OCI-LY3 (cell line): ENCODE results near the gene GID4.

Experiments used
- H2AFZ ChIP-seq: fragments of 200-600, 300-600 bp; shearing (Covaris generic); 2 replicates; pipeline ENCODE4 v1.6.0; 2014; ENCODE audit warnings: antibody characterized with exemption, low read depth, low read length
- H3K27ac ChIP-seq: fragments of 200-600, 300-600 bp; sonication (generic); 2 replicates; pipeline ENCODE4 v1.5.1; 2014; ENCODE audit warnings: mild to moderate bottlenecking, low read length, moderate library complexity, mixed read lengths
- H3K27me3 ChIP-seq: fragments of 200-600, 300-600 bp; sonication (generic); 2 replicates; pipeline ENCODE4 v1.6.1; 2014; ENCODE audit warnings: low read depth, low read length, mixed read lengths
- H3K36me3 ChIP-seq: fragments of 200-600, 300-600 bp; sonication (generic); replicated peaks from 2 replicates; pipeline ENCODE3; 2014; ENCODE audit warnings: low read depth, low read length, mixed read lengths
- H3K4me1 ChIP-seq: fragments of 300-600, 200-600 bp; sonication (generic); 2 replicates; pipeline ENCODE4 v1.6.1; 2014; ENCODE audit warnings: low read length, mixed read lengths
- H3K4me2 ChIP-seq: fragments of 200-600, 300-600 bp; sonication (generic); 2 replicates; pipeline ENCODE4 v1.6.1; 2014; ENCODE audit warnings: low read length, mixed read lengths
- H3K4me3 ChIP-seq: fragments of 300-600, 200-600 bp; sonication (generic); 2 replicates; pipeline ENCODE4 v1.5.1; 2014; ENCODE audit warnings: antibody characterized with exemption, mild to moderate bottlenecking, low read length, moderate library complexity
- H3K79me2 ChIP-seq: fragments of 300-600, 200-600 bp; shearing (Covaris generic); 2 replicates; pipeline ENCODE4 v1.6.1; 2014; ENCODE audit warnings: mild to moderate bottlenecking, low read length, mixed read lengths
- H3K9ac ChIP-seq: fragments of 300-600, 200-600 bp; shearing (Covaris generic); 2 replicates; pipeline ENCODE4 v1.6.0; 2014; ENCODE audit warnings: mild to moderate bottlenecking, low read length, moderate library complexity
- H3K9me3 ChIP-seq: fragments of 200-600, 300-600 bp; shearing (Covaris generic); 2 replicates; pipeline ENCODE4 v1.6.1; 2014; ENCODE audit warnings: low read length, mixed read lengths; ENCODE audit not compliant: insufficient read depth
- H4K20me1 ChIP-seq: fragments of 200-600, 300-600 bp; sonication (generic); 2 replicates; pipeline ENCODE4 v1.6.1; 2016; ENCODE audit warnings: low read length, mixed read lengths; ENCODE audit not compliant: insufficient read depth
- EZH2phosphoT487 ChIP-seq: fragments of 200-600 bp; shearing (Covaris generic); IDR thresholded peaks from 2 replicates; pipeline ENCODE4 v1.6.1; 2018; ENCODE audit warnings: antibody characterized with exemption, mixed run types, low read depth
- TF ChIP-seq, protein P1 (sequence below): fragments of 200-600, 300-600 bp; sonication (generic); IDR thresholded peaks from 2 replicates; pipeline ENCODE4 v1.5.1; 2014; ENCODE audit warnings: antibody characterized with exemption, low read length, low read depth

The GID4 gene

DNA sequence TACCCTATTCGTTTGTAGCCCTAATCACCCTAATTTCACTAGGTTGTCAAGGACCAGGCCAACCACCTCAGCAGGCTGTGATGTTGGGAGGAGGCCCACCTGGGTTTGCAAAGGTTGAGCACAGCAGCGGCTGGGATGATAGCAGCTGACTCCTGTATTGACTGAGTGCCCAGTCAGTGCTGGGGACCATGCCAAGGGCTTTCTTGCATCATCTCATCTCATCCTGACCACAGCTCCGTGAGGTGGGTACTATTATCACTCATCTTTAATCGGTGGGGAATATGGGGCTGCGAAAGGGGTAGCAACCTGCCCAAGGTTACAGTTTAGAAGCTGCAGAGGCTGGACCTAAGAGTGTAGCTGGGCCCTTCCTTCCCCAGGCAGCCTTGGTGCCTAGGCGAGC is 11.9 kb upstream of the GID4 start:
- H3K9ac ChIP-seq: no peak overlapping the region
- H3K79me2 ChIP-seq: no peaks in the 10 kb centered on the region
- no peak overlapping the region for H3K4me2 ChIP-seq
- no peak overlapping the region for H3K27ac ChIP-seq
- H3K4me3 ChIP-seq: no peak overlapping the region
- TF ChIP-seq, protein P1, sequence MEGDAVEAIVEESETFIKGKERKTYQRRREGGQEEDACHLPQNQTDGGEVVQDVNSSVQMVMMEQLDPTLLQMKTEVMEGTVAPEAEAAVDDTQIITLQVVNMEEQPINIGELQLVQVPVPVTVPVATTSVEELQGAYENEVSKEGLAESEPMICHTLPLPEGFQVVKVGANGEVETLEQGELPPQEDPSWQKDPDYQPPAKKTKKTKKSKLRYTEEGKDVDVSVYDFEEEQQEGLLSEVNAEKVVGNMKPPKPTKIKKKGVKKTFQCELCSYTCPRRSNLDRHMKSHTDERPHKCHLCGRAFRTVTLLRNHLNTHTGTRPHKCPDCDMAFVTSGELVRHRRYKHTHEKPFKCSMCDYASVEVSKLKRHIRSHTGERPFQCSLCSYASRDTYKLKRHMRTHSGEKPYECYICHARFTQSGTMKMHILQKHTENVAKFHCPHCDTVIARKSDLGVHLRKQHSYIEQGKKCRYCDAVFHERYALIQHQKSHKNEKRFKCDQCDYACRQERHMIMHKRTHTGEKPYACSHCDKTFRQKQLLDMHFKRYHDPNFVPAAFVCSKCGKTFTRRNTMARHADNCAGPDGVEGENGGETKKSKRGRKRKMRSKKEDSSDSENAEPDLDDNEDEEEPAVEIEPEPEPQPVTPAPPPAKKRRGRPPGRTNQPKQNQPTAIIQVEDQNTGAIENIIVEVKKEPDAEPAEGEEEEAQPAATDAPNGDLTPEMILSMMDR: no peak
- no peak for TF ChIP-seq EZH2phosphoT487
- no peak overlapping the region for H2AFZ ChIP-seq
- H4K20me1 ChIP-seq: no peaks in the 10 kb centered on the region
- no peaks in the 10 kb centered on the region for H3K27me3 ChIP-seq
- H3K36me3 ChIP-seq: no peaks in the 10 kb centered on the region
- no peaks in the 10 kb centered on the region for H3K4me1 ChIP-seq
- H3K9me3 ChIP-seq: no peaks in the 10 kb centered on the region

GRCh38 chr17:18028114-18028951 is 10.9 kb upstream of the GID4 start:
- no peak overlapping the region for H3K4me3 ChIP-seq
- H3K9ac ChIP-seq: no peak overlapping the region
- no peaks in the 10 kb centered on the region for H3K36me3 ChIP-seq
- H3K9me3 ChIP-seq: no peaks in the 10 kb centered on the region
- H4K20me1 ChIP-seq: no peaks in the 10 kb centered on the region
- H3K4me1 ChIP-seq: no peaks in the 10 kb centered on the region
- H3K27ac ChIP-seq: no peak overlapping the region
- no peaks in the 10 kb centered on the region for H3K27me3 ChIP-seq
- no peak for TF ChIP-seq EZH2phosphoT487
- TF ChIP-seq, protein P1: no peak
- H2AFZ ChIP-seq: no peak overlapping the region
- no peak overlapping the region for H3K4me2 ChIP-seq
- peaks cover 4% of the 10 kb centered on the region; the same call in 1 of the 2 replicates for H3K79me2 ChIP-seq

GRCh38 chr17:18028952-18029540 is 10.2 kb upstream of the GID4 start:
- Histone ChIP-seq H3K9me3 (no peaks in the 10 kb centered on the region), H3K4me1 (no peaks in the 10 kb centered on the region), H3K9ac (no peak overlapping the region), H4K20me1 (no peaks in the 10 kb centered on the region), H3K79me2 (peaks cover 5% of the 10 kb centered on the region; the same call in 1 of the 2 replicates), H3K27me3 (no peaks in the 10 kb centered on the region), H2AFZ (no peak overlapping the region), H3K27ac (no peak overlapping the region), H3K4me3 (no peak overlapping the region), H3K4me2 (no peak overlapping the region), H3K36me3 (no peaks in the 10 kb centered on the region)
- TF ChIP-seq, protein P1: no peak
- no peak for TF ChIP-seq EZH2phosphoT487

DNA sequence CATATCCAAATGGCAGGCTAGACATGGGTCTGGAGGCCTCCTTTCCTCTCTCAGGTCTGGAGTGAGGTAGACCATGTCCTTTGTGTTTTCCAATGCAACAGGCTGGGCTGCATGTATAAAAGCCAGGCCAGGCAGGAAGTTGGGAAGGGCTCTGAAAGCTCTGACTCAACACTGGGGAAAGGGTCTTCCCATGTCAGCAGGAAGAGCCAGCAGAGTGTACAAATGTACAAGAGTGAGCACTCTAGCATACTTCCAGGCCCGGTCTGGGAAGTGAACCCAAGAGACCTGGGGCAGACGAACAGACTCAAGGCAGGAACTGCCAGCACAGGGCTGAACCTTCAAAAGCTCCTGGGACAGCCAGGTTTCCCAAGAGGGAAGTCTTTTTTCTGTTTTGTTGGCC is 7.3 kb upstream of the GID4 start:
- no peak overlapping the region for H3K27ac ChIP-seq
- no peak overlapping the region for H3K4me2 ChIP-seq
- H3K9me3 ChIP-seq: no peaks in the 10 kb centered on the region
- H3K4me3 ChIP-seq: no peak overlapping the region
- TF ChIP-seq, protein P1: no peak
- no peak for TF ChIP-seq EZH2phosphoT487
- H3K4me1 ChIP-seq: no peaks in the 10 kb centered on the region
- peaks cover 6% of the 10 kb centered on the region; the same call in 1 of the 2 replicates for H3K79me2 ChIP-seq
- no peaks in the 10 kb centered on the region for H3K36me3 ChIP-seq
- no peak overlapping the region for H2AFZ ChIP-seq
- no peak overlapping the region for H3K9ac ChIP-seq
- no peaks in the 10 kb centered on the region for H4K20me1 ChIP-seq
- no peaks in the 10 kb centered on the region for H3K27me3 ChIP-seq
